HCT116 (cell line): ENCODE measurements around the gene KCNK16.

Experiments used
- CTCF ChIP-seq, 3 experiments: fragments of 200-600 bp in 1 of 3; sonication (generic) in 1 of 3; IDR thresholded peaks in 2 of 3; conservative IDR thresholded peaks in 1 of 3; 2 replicates each; pipeline ENCODE4 v1.5.1; 2012 to 2017; ENCODE audit warnings: low read depth in 2 of 3, low read length in 2 of 3, antibody characterized with exemption in 1 of 3, borderline replicate concordance in 1 of 3, control low read depth in 1 of 3, mild to moderate bottlenecking in 1 of 3, mixed read lengths in 1 of 3, mixed run types in 1 of 3, moderate library complexity in 1 of 3; ENCODE audit not compliant: insufficient read depth in 1 of 3
- JUND ChIP-seq: IDR thresholded peaks from 2 replicates; pipeline ENCODE4 v1.6.1; 2012
- MAX ChIP-seq: IDR thresholded peaks from 2 replicates; pipeline ENCODE4 v1.6.1; 2012

- TF ChIP-seq CTCF (IDR thresholded peaks at IDR 0.05 in 2 of 3, conservative IDR thresholded peaks at IDR 0.05 in 1 of 3; ENCODE audit: borderline replicate concordance in 1 of 3, insufficient read depth in 1 of 3, low read depth in 2 of 3, low read length in 2 of 3) = no peak
- TF ChIP-seq MAX = no peak
- no peak for TF ChIP-seq JUND
Observed at GRCh38 chr6:39274471-39274870, 48.0 kb downstream of the KCNK16 start.
